LNCaP clone FGC (cell line): ENCODE data around the gene TSPAN2.

Experiments used
- DNase-seq: peaks from one replicate; pipeline ENCODE4 v3.0.0-alpha.2; 2011; ENCODE audit warnings: low read depth
- H3K4me3 ChIP-seq: 2 replicates; pipeline ENCODE4 v1.5.1; 2011; ENCODE audit warnings: mild to moderate bottlenecking, low read depth, low read length, control low read depth
- CTCF ChIP-seq: IDR thresholded peaks from 2 replicates; pipeline ENCODE4 v1.5.1; 2012; ENCODE audit warnings: mild to moderate bottlenecking; ENCODE audit not compliant: control insufficient read depth, insufficient read depth; ENCODE audit errors: extremely low read depth

The TSPAN2 gene

DNA sequence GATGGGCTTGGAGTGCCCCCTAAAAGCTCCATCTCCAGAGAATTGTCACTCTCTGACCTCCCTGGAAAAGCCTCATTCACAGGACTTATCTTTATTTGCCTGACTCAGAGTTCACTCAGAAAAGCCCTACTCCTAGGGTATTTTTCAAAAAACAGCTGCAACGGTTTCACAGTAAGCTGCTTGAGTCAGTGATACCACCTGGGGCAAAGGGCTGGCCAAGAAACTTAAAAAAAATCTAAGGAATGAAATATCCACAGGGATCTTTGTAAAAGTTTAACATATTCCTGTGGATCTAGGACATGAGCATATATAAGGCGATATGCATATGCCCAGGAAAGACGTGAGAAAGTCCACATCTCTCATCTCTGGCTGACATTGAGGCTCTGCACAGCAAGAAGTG, 33.8 kb upstream of the TSPAN2 start:
- TF ChIP-seq CTCF = no peak
- DNase-seq = no peak
- no peak overlapping the region for H3K4me3 ChIP-seq

GRCh38 chr1:115121793-115122192, 32.5 kb upstream of the TSPAN2 start:
- TF ChIP-seq CTCF = no peak
- DNase-seq = no peak
- H3K4me3 ChIP-seq = no peak overlapping the region

- no peak for TF ChIP-seq CTCF
- DNase-seq = no peak
These were observed 31.0 kb upstream of the TSPAN2 start for GRCh38 chr1:115120296-115120695.

DNA sequence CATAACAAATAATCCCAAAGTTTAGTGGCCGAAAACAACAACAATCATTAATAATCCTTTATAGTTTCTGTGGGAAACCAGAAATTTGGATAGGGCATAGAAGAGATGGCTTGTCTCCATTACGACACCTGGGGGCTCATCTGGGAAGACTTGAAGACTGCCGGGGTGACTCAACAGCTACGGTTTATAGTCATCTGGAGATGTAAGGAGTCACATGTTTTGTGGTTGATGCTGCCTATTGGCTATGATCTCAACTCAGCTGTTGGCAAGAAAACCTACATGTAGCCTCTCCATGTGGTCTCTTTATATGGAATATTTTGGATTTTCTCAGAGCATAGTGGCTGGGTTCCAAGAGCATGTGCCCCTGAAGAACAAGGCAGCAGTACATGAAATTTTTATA, 29.3 kb upstream of the TSPAN2 start:
- H3K4me3 ChIP-seq = no peak overlapping the region
- no peak for DNase-seq
- no peak for TF ChIP-seq CTCF

More at GRCh38 chr1:115120296-115120695, 31.0 kb upstream of the TSPAN2 start:
- H3K4me3 ChIP-seq = no peak overlapping the region

DNA sequence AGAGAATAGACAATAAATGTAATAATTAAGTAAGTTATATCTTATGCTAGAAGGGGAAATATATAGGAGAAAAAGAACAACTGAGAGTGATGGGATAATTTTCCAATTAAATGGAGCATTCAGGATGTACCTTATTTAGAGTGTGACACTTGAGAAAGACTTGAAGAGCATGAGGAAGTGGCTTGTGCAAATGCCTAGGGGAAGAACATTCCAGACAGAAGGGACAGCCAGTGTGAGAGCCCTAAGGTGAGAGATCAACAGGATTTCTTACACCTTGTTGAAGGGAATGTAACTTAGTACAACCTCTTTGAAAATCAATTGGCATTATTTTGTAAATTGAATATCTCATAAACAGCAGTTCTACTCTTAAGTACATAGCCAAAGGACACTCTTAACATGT, 28.8 kb upstream of the TSPAN2 start:
- TF ChIP-seq CTCF = no peak
- DNase-seq = no peak
- H3K4me3 ChIP-seq = no peak overlapping the region

DNA sequence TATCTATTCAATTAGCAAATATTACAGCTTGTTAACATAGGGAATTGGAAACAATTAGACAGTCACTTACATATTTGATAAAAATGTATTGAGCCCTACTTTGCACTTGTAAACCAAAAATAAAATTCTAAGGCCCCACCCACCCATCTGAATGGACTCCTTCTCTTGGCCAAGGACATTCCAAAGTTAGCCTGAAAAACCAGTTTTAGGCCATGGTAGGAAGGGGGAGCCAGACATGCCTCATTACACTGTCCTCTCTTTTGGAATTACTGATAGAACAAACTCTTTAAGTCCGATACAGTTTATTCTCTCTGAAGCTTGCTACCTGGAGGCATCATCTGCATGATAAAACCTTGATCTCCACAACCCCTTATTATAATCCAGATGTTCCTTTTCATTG, 28.0 kb upstream of the TSPAN2 start:
- no peak for DNase-seq
- H3K4me3 ChIP-seq = no peak overlapping the region
- no peak for TF ChIP-seq CTCF

GRCh38 chr1:115116512-115116911, 27.2 kb upstream of the TSPAN2 start:
- no peak overlapping the region for H3K4me3 ChIP-seq
- DNase-seq = no peak
- no peak for TF ChIP-seq CTCF
